HepG2 (cell line): ENCODE results near the gene ATOSB. TPM values are rescaled to one million over a fixed set of nuclear protein-coding genes. Genes with fewer than 3 reads are reported as not detected.

ENCODE experiments used
- ATAC-seq: fragments of 200-7000 bp; cut with Tn5 transposase; 3 replicates; pipeline ENCODE4 v1.9.1; 2020; ENCODE audit warnings: mild to moderate bottlenecking, moderate library complexity
- BruUV-seq: library from RNA; stranded (reverse); fragments of 400-500 nt; replicated peaks from 2 replicates; lab custom pipeline; 2021; lab: Mats Ljungman, UMichigan
- CTCF ChIA-PET: fragments of 300-600 bp; formaldehyde crosslinking; extraction: SDS; loops from one replicate; lab custom pipeline; 2021; ENCODE audit warnings: low total read pairs, inconsistent platforms, low intra/inter-chr PET ratio; lab: Yijun Ruan, JAX
- POLR2A ChIA-PET: fragments of 350-600 bp; sonication (Branson Sonifier 250); formaldehyde crosslinking; loops from one replicate; lab custom pipeline; 2020; ENCODE audit warnings: antibody characterized with exemption, inconsistent platforms; lab: Yijun Ruan, JAX
- DNase-seq: peaks from one replicate; pipeline ENCODE4 v3.0.0-alpha.2; 2015; ENCODE audit warnings: low spot score
- FAIRE-seq: peaks from 3 replicates; lab custom pipeline; 2011; peaks lifted over from hg19 to GRCh38; lab: Jason Lieb, UNC
- H2AFZ ChIP-seq: one replicate; pipeline ENCODE4 v1.6.1; 2011; ENCODE audit warnings: low read length, inconsistent platforms
- H3K27ac ChIP-seq: fragments of 300-600 bp; 3 replicates; pipeline ENCODE4 v1.8.0; 2011; ENCODE audit warnings: mixed run types, mild to moderate bottlenecking, mixed read lengths, low read length, inconsistent platforms; ENCODE audit not compliant: insufficient read depth; ENCODE audit errors: extremely low read length
- H3K27me3 ChIP-seq, 2 experiments: fragments of 200-600 bp in 1 of 2; 2 replicates in 1 of 2; 3 replicates in 1 of 2; pipeline versions ENCODE4 v1.6.0 to v1.8.0; 2011; ENCODE audit warnings: low read length in 2 of 2, mild to moderate bottlenecking in 2 of 2, moderate library complexity in 2 of 2, inconsistent platforms in 1 of 2; ENCODE audit not compliant: insufficient read depth in 2 of 2, control insufficient read depth in 1 of 2
- H3K36me3 ChIP-seq, 2 experiments: fragments of 200-600 bp in 1 of 2; replicated peaks in 1 of 2; 2 replicates in 1 of 2; 3 replicates in 1 of 2; pipeline versions ENCODE4 v1.5.1 to v1.8.0; 2011; ENCODE audit warnings: low read length in 2 of 2, inconsistent platforms in 1 of 2; ENCODE audit not compliant: insufficient read depth in 2 of 2, control insufficient read depth in 1 of 2
- H3K4me1 ChIP-seq: 2 replicates; pipeline ENCODE4 v1.5.1; 2012; ENCODE audit warnings: low read length, inconsistent platforms; ENCODE audit not compliant: insufficient read depth
- H3K4me2 ChIP-seq: 2 replicates; pipeline ENCODE4 v1.6.0; 2011; ENCODE audit warnings: low read depth, low read length, inconsistent platforms
- H3K4me3 ChIP-seq, 3 experiments: fragments of 200-600 bp in 1 of 3; sonication (generic), shearing (Covaris generic) in 1 of 3; replicated peaks in 1 of 3; 2 replicates each; pipeline ENCODE4 v1.5.1; 2011 to 2016; ENCODE audit warnings: low read length in 3 of 3, inconsistent platforms in 2 of 3, low read depth in 2 of 3, mild to moderate bottlenecking in 2 of 3, control low read depth in 1 of 3, mixed read lengths in 1 of 3; ENCODE audit not compliant: insufficient read depth in 1 of 3
- H3K79me2 ChIP-seq: one replicate; pipeline ENCODE4 v1.6.1; 2011; ENCODE audit warnings: low read length, inconsistent platforms; ENCODE audit not compliant: insufficient read depth
- H3K9ac ChIP-seq: 2 replicates; pipeline ENCODE4 v1.6.0; 2011; ENCODE audit warnings: mild to moderate bottlenecking, low read depth, low read length, inconsistent platforms; ENCODE audit not compliant: insufficient read depth
- H3K9me3 ChIP-seq: 2 replicates; pipeline ENCODE4 v1.5.1; 2012; ENCODE audit warnings: mild to moderate bottlenecking, low read length
- H4K20me1 ChIP-seq: 2 replicates; pipeline ENCODE4 v1.6.0; 2011; ENCODE audit warnings: inconsistent platforms, mild to moderate bottlenecking, low read length, moderate library complexity; ENCODE audit not compliant: insufficient read depth
- FIP1L1 ChIP-seq: fragments of 200-400 bp; formaldehyde crosslinking; IDR thresholded peaks from 2 replicates; pipeline ENCODE4 v1.6.1; 2018; ENCODE audit warnings: low read depth, mild to moderate bottlenecking, low read length, moderate library complexity, borderline replicate concordance; ENCODE audit not compliant: insufficient read depth
- IRX3 ChIP-seq: sonication (generic); formaldehyde crosslinking; IDR thresholded peaks from 2 replicates; pipeline ENCODE4 v1.8.1; 2023; ENCODE audit warnings: mild to moderate bottlenecking, low read depth, missing genetic modification reagents, borderline replicate concordance
- KMT2B ChIP-seq: IDR thresholded peaks from 2 replicates; pipeline ENCODE4 v1.6.1; 2016; ENCODE audit warnings: missing genetic modification reagents, missing compliant biosample characterization
- RBM22 ChIP-seq: fragments of 200-400 bp; formaldehyde crosslinking; optimal IDR thresholded peaks from 2 replicates; pipeline ENCODE3; 2017; ENCODE audit warnings: mild to moderate bottlenecking, low read length, moderate library complexity
- RELA ChIP-seq: sonication (generic); formaldehyde crosslinking; IDR thresholded peaks from 2 replicates; pipeline ENCODE4 v1.4.0; 2020; ENCODE audit warnings: missing genetic modification reagents
- TBL1XR1 ChIP-seq: fragments of 150-350 bp; IDR thresholded peaks from 2 replicates; pipeline ENCODE4 v1.6.1; 2014; ENCODE audit warnings: borderline replicate concordance, low read length; ENCODE audit not compliant: partially characterized antibody
- TFDP2 ChIP-seq: sonication (generic); formaldehyde crosslinking; IDR thresholded peaks from 2 replicates; pipeline ENCODE4 v1.4.0; 2020; ENCODE audit warnings: missing genetic modification reagents
- ZBTB3 ChIP-seq: sonication (generic); formaldehyde crosslinking; IDR thresholded peaks from 2 replicates; pipeline ENCODE4 v1.4.0; 2020; ENCODE audit warnings: low read depth, mild to moderate bottlenecking, moderate library complexity, missing genetic modification reagents, borderline replicate concordance
- ZBTB4 ChIP-seq: sonication (generic); formaldehyde crosslinking; IDR thresholded peaks from 2 replicates; pipeline ENCODE4 v1.4.0; 2020; ENCODE audit warnings: missing genetic modification reagents, mild to moderate bottlenecking, borderline replicate concordance
- ZMYM2 ChIP-seq: sonication (generic); formaldehyde crosslinking; IDR thresholded peaks from 2 replicates; pipeline ENCODE4 v1.8.0; 2022; ENCODE audit warnings: mild to moderate bottlenecking, missing genetic modification reagents
- ZNF333 ChIP-seq: sonication (generic); formaldehyde crosslinking; IDR thresholded peaks from 2 replicates; pipeline ENCODE4 v1.4.0; 2020; ENCODE audit warnings: mild to moderate bottlenecking, missing genetic modification reagents, borderline replicate concordance
- WGBS: methylation state at CpG from one replicate; pipeline ENCODE4 v1.1.6; 2017; ENCODE audit warnings: low lambda C conversion rate; 5-methylcytosine and 5-hydroxymethylcytosine counted together
- in situ Hi-C: cut with HindIII; loops from 2 replicates; pipeline ENCODE4 v1.10.0; 2017; ENCODE audit warnings: low pct_unique_long_range_greater_than_20kb; ENCODE audit not compliant: extremely low pct_ligation_motif_present
- intact Hi-C: fragments of 100-400 bp; cut with micrococcal nuclease; formaldehyde crosslinking; loops from one replicate; pipeline ENCODE4 v1.10.0; 2022; ENCODE audit not compliant: unreplicated experiment
- polyA plus RNA-seq, 8 experiments: library from polyadenylated mRNA; depleted of rRNA in 3 of 8; stranded (reverse) in 7 of 8; unstranded in 1 of 8; fragments of >200 nt; fragmentation: Illumina TruSeq in 4 of 8; extraction: Trizol in 4 of 8; gene quantifications; 2 replicates each; pipeline versions ENCODE4 v1.2.1 to v1.2.3, GENCODE V29; 2011 to 2016; ENCODE audit warnings: low read depth in 4 of 8, missing spikeins in 1 of 8, mixed read lengths in 1 of 8; ENCODE audit not compliant: insufficient read depth in 1 of 8
- total RNA-seq, 5 experiments: library from RNA; depleted of rRNA; stranded (reverse); fragments of >200 nt; fragmentation: Illumina TruSeq; extraction: Trizol; gene quantifications; 2 replicates each; pipeline ENCODE4 v1.2.3, GENCODE V29; 2016; ENCODE audit warnings: low read depth in 1 of 5
- TF ChIP-seq, protein P1 (sequence below): sonication (generic); formaldehyde crosslinking; IDR thresholded peaks from 2 replicates; pipeline ENCODE4 v1.8.0; 2022; ENCODE audit warnings: missing genetic modification reagents, low read depth, mild to moderate bottlenecking, borderline replicate concordance

ATOSB gene
- total and polyA plus RNA-seq, 2 of the 13 experiments (the other 11 are each of a cell fraction or from before 2014, with no cell fraction given), result 1.9 to 6.4 TPM

GRCh38 chr9:35105126-35105525 lies 10.5 kb downstream of the ATOSB start:
- intact Hi-C loops (no loop called here), in situ Hi-C loops (no loop called here)
- WGBS, result 93% methylated on average over 12 of the region's 12 CpGs
- Histone ChIP-seq H3K4me2 (no peak overlapping the region), H2AFZ (no peak overlapping the region), H3K9ac (no peak overlapping the region), H3K4me1 (peaks cover 23% of the 10 kb centered on the region), H3K4me3 (no peak overlapping the region), H3K27ac (no peak overlapping the region), H3K79me2 (peaks cover 16% of the 10 kb centered on the region), H4K20me1 (no peaks in the 10 kb centered on the region), H3K9me3 (no peaks in the 10 kb centered on the region), H3K36me3 (peaks cover 7 to 19% of the 10 kb centered on the region in 2 experiments; a peak in 4 of 5 replicates), H3K27me3 (no peaks in the 10 kb centered on the region; a peak in 1 of 5 replicates)
- ATAC-seq, result no peak
- no peak for DNase-seq
- BruUV-seq, result no TSS peak
- ChIA-PET CTCF (no interaction called here), POLR2A (no interaction called here)
- TF ChIP-seq RBM22 (no peak), ZBTB4 (CRISPR knock-in tag) (no peak), KMT2B (CRISPR knock-in tag) (no peak), IRX3 (CRISPR knock-in tag) (no peak), TFDP2 (CRISPR knock-in tag) (no peak), ZNF333 (CRISPR knock-in tag) (no peak), TBL1XR1 (no peak), ZMYM2 (CRISPR knock-in tag) (no peak), ZBTB3 (CRISPR knock-in tag) (no peak), FIP1L1 (no peak), RELA (CRISPR knock-in tag) (no peak)
- TF ChIP-seq, protein P1, sequence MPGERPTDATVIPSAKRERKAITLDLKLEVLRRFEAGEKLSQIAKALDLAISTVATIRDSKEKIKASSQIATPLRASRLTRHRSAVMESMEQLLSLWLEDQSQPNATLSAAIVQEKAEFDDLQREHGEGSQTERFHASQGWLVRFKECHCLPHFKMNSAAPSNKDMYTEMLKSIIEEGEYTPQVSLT (CRISPR knock-in tag), result no peak
- FAIRE-seq, result no peak
